ENCODE results near the gene HAUS6. TPM values are rescaled to one million over a fixed set of nuclear protein-coding genes. Genes with fewer than 3 reads are reported as not detected.

HAUS6 gene
- total and polyA plus RNA-seq, 2 of the 4 experiments (the other 2 are of a cell fraction): 5.8 to 13.3 TPM

DNA sequence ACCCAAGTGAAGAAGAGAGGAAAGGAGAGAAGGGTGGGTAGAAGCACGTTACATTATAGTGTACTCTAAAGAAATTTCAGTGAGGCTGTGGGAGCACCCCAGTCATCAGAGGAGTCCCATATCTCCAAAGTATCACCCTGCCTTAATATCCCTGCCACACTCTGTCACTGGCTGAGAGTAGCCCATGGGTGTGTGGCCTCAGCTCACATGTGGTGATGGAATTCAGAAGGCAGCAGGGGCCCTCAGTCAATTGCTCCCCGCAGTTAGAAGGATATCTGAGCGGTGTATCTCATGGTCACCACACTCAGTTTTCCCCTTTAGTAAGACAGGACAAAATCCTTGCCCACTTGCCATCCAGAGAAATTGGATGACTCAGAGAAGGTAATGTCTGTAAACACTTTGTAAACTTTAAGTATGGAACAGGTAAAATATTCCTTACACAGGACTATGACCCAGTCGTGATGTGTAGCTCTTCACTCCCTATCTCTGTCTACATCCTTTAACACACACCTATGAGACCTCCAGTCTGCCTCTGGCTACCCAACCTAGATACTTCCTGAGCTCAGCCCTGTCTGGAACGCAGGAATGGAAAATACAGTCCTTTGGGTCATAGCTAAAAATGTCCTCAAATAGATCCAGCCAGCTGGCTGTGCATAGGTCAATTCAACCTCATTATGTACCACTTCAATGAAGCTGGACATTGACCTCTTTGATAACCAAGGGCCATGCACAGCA lies 48.9 kb upstream of the HAUS6 start:
- ChIA-PET CTCF (no interaction called here), POLR2A (ENCODE audit: unreplicated experiment) (no interaction called here)
- Histone ChIP-seq H3K27ac (ENCODE audit: insufficient read depth, low read length) (no peak overlapping the region), H3K23ac (ENCODE audit: low read depth, low read length) (no peak overlapping the region), H3K36me3 (ENCODE audit: control insufficient read depth, insufficient read depth, low read length) (no peaks in the 10 kb centered on the region), H4K5ac (ENCODE audit: low read depth, low read length) (no peak overlapping the region; the same call in 1 of the 2 replicates), H3K9me3 (ENCODE audit: control insufficient read depth, insufficient read depth, low read length) (no peaks in the 10 kb centered on the region), H4K8ac (ENCODE audit: low read depth in 2 of 2, low read length in 2 of 2) (no peak overlapping the region), H3K79me1 (ENCODE audit: low read depth in 1 of 2, low read length in 2 of 2) (no peaks in the 10 kb centered on the region), H2AK9ac (replicated peaks; ENCODE audit: low read depth, low read length, poor library complexity) (no peak overlapping the region), H3K4me2 (ENCODE audit: low read depth, low read length) (no peak overlapping the region), H3K4me3 (ENCODE audit: insufficient read depth, low read depth, low read length) (no peak overlapping the region), H2BK5ac (ENCODE audit: low read depth, low read length, poor library complexity, severe bottlenecking) (no peak overlapping the region), H4K91ac (ENCODE audit: insufficient read depth, low read depth, low read length) (peak overlapping the region; percentile 23; the same call in 1 of the 2 replicates), H3K27me3 (ENCODE audit: control insufficient read depth, insufficient read depth, low read length) (no peaks in the 10 kb centered on the region), H3K9me1 (ENCODE audit: insufficient read depth, low read length) (peaks cover 12% of the 10 kb centered on the region), H2BK120ac (ENCODE audit: low read depth, low read length) (no peak overlapping the region), H3K9ac (ENCODE audit: low read depth, low read length) (no peak overlapping the region), H4K20me1 (ENCODE audit: insufficient read depth, low read length) (no peaks in the 10 kb centered on the region), H2BK20ac (ENCODE audit: low read depth, low read length) (no peak overlapping the region), H3K4ac (ENCODE audit: low read depth, low read length) (peak overlapping the region; percentile 12; the same call in 1 of the 2 replicates), H2AFZ (replicated peaks; ENCODE audit: low read length, poor library complexity) (no peak overlapping the region), H2AK5ac (ENCODE audit: low read depth, low read length) (peak overlapping the region; percentile 59; the same call in 1 of the 2 replicates), H2BK15ac (ENCODE audit: low read depth, low read length) (peak overlapping the region; percentile 72; the same call in 2 of the 3 replicates), H3K18ac (ENCODE audit: low read depth, low read length) (no peak overlapping the region), H3K4me1 (ENCODE audit: control insufficient read depth, insufficient read depth, low read length) (peaks cover 12% of the 10 kb centered on the region), H3K56ac (ENCODE audit: extremely low read depth, insufficient read depth, low read length) (no peak overlapping the region), H3K14ac (replicated peaks; ENCODE audit: low read depth, low read length) (no peak overlapping the region)
- no peak for ATAC-seq (ENCODE audit: low read depth)
- WGBS, 2 experiments (ENCODE audit: extremely low coverage in 2 of 2, insufficient read length in 1 of 2): no CpG with 5 or more reads among the region's 5 CpGs
- dilution Hi-C loops (cut with HindIII; ENCODE audit: low sequenced_read_pairs, unreplicated experiment): no loop called here
- BruUV-seq (replicated peaks): no TSS peak
- DNase-seq: no peak
- intact Hi-C loops (cut with micrococcal nuclease): no loop called here
- in situ Hi-C loops (cut with MboI; ENCODE audit: low sequenced_read_pairs): loop anchor here (25.0 kb wide), 2 partner anchors 664 to 889 kb away; no protein-coding TSS in a partner anchor
- no peak for TF ChIP-seq CHD1 (IDR thresholded peaks at IDR 0.05; ENCODE audit: low read depth, low read length)
- TF ChIP-seq RAD21 (IDR thresholded peaks at IDR 0.05; ENCODE audit: low read length): no peak
- TF ChIP-seq USF2 (IDR thresholded peaks at IDR 0.05; ENCODE audit: low read depth, low read length): no peak
- no peak for TF ChIP-seq MAFK (IDR thresholded peaks at IDR 0.05; ENCODE audit: low read depth, low read length)
- no peak for TF ChIP-seq BHLHE40 (IDR thresholded peaks at IDR 0.05; ENCODE audit: low read depth, low read length)
- no peak for TF ChIP-seq FOS (IDR thresholded peaks at IDR 0.05; ENCODE audit: low read depth, low read length)
- no peak for TF ChIP-seq CEBPB (IDR thresholded peaks at IDR 0.05; ENCODE audit: low read depth, low read length)
- TF ChIP-seq, protein P1, sequence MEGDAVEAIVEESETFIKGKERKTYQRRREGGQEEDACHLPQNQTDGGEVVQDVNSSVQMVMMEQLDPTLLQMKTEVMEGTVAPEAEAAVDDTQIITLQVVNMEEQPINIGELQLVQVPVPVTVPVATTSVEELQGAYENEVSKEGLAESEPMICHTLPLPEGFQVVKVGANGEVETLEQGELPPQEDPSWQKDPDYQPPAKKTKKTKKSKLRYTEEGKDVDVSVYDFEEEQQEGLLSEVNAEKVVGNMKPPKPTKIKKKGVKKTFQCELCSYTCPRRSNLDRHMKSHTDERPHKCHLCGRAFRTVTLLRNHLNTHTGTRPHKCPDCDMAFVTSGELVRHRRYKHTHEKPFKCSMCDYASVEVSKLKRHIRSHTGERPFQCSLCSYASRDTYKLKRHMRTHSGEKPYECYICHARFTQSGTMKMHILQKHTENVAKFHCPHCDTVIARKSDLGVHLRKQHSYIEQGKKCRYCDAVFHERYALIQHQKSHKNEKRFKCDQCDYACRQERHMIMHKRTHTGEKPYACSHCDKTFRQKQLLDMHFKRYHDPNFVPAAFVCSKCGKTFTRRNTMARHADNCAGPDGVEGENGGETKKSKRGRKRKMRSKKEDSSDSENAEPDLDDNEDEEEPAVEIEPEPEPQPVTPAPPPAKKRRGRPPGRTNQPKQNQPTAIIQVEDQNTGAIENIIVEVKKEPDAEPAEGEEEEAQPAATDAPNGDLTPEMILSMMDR (conservative IDR thresholded peaks at IDR 0.05; ENCODE audit: low read depth, low read length): no peak
- no peak for TF ChIP-seq ELK1 (IDR thresholded peaks at IDR 0.05; ENCODE audit: borderline replicate concordance, low read depth, low read length)
- no peak for TF ChIP-seq SMC3 (IDR thresholded peaks at IDR 0.05; ENCODE audit: low read depth, low read length)
- TF ChIP-seq MAZ (IDR thresholded peaks at IDR 0.05; ENCODE audit: borderline replicate concordance, low read depth, low read length): no peak
- TF ChIP-seq NFE2L2 (IDR thresholded peaks at IDR 0.05; ENCODE audit: low read depth, low read length): no peak
- TF ChIP-seq RCOR1 (IDR thresholded peaks at IDR 0.05; ENCODE audit: insufficient replicate concordance, low read length): no peak
- TF ChIP-seq RFX5 (IDR thresholded peaks at IDR 0.05; ENCODE audit: low read depth, low read length): no peak
- TF ChIP-seq POLR2A (IDR thresholded peaks at IDR 0.05; ENCODE audit: low read depth, low read length): no peak

All from IMR-90 (cell line).